Loucy (cell line): ENCODE results near the gene PRUNE2.

Experiments
- H2AFZ ChIP-seq: fragments of 200-600 bp; sonication (generic); 2 replicates; pipeline ENCODE4 v1.6.0; 2016; ENCODE audit warnings: antibody characterized with exemption, mild to moderate bottlenecking, low read length, moderate library complexity
- H3F3A ChIP-seq: fragments of 200-600 bp; 2 replicates; pipeline ENCODE4 v1.6.0; 2016; ENCODE audit warnings: antibody characterized with exemption, low read depth, mild to moderate bottlenecking
- H3K27me3 ChIP-seq: fragments of 200-600 bp; sonication (generic); 2 replicates; pipeline ENCODE4 v1.6.1; 2014; ENCODE audit warnings: low read length, mild to moderate bottlenecking; ENCODE audit not compliant: insufficient read depth, poor library complexity, severe bottlenecking
- H3K36me3 ChIP-seq: fragments of 200-600 bp; sonication (generic); 2 replicates; pipeline ENCODE4 v1.6.1; 2016; ENCODE audit warnings: low read length; ENCODE audit not compliant: insufficient read depth
- H3K4me1 ChIP-seq: fragments of 200-600 bp; sonication (generic); 2 replicates; pipeline ENCODE4 v1.5.1; 2014; ENCODE audit warnings: low read length, mild to moderate bottlenecking; ENCODE audit not compliant: insufficient read depth, poor library complexity, severe bottlenecking
- H3K4me2 ChIP-seq: fragments of 200-600 bp; sonication (generic); 2 replicates; pipeline ENCODE4 v1.6.0; 2014; ENCODE audit warnings: antibody characterized with exemption, low read length, low read depth, mild to moderate bottlenecking; ENCODE audit not compliant: poor library complexity, severe bottlenecking
- H3K4me3 ChIP-seq: fragments of 200-600 bp; sonication (generic); 2 replicates; pipeline ENCODE4 v1.5.1; 2014; ENCODE audit warnings: low read length, mild to moderate bottlenecking, mixed read lengths; ENCODE audit not compliant: poor library complexity, severe bottlenecking
- H3K79me2 ChIP-seq: fragments of 200-600 bp; sonication (generic); 2 replicates; pipeline ENCODE4 v1.6.1; 2014; ENCODE audit warnings: low read length; ENCODE audit not compliant: insufficient read depth
- H3K9ac ChIP-seq: fragments of 200-600 bp; sonication (generic); 2 replicates; pipeline ENCODE4 v1.6.0; 2014; ENCODE audit warnings: mild to moderate bottlenecking, low read depth, low read length, moderate library complexity; ENCODE audit not compliant: poor library complexity, severe bottlenecking
- H3K9me2 ChIP-seq: fragments of 200-600 bp; sonication (generic); replicated peaks from 2 replicates; pipeline ENCODE4 v1.6.1; 2016; ENCODE audit warnings: low read depth, low read length, mixed read lengths
- H3K9me3 ChIP-seq: fragments of 200-600 bp; sonication (generic); 2 replicates; pipeline ENCODE4 v1.6.1; 2014; ENCODE audit warnings: mild to moderate bottlenecking, antibody characterized with exemption, low read length, low read depth; ENCODE audit not compliant: insufficient read depth
- H4K20me1 ChIP-seq: fragments of 200-600 bp; sonication (generic); 2 replicates; pipeline ENCODE4 v1.6.0; 2014; ENCODE audit warnings: antibody characterized with exemption, low read length, mild to moderate bottlenecking; ENCODE audit not compliant: insufficient read depth, poor library complexity, severe bottlenecking
- EZH2phosphoT487 ChIP-seq: fragments of 200-600 bp; IDR thresholded peaks from 2 replicates; pipeline ENCODE4 v1.6.1; 2018; ENCODE audit warnings: antibody characterized with exemption, mild to moderate bottlenecking, moderate library complexity, borderline replicate concordance
- TF ChIP-seq, protein P1 (sequence below): fragments of 200-600 bp; sonication (generic); conservative IDR thresholded peaks from 2 replicates; pipeline ENCODE4 v1.5.1; 2014; ENCODE audit warnings: mild to moderate bottlenecking, antibody characterized with exemption, low read length

Gene PRUNE2

DNA sequence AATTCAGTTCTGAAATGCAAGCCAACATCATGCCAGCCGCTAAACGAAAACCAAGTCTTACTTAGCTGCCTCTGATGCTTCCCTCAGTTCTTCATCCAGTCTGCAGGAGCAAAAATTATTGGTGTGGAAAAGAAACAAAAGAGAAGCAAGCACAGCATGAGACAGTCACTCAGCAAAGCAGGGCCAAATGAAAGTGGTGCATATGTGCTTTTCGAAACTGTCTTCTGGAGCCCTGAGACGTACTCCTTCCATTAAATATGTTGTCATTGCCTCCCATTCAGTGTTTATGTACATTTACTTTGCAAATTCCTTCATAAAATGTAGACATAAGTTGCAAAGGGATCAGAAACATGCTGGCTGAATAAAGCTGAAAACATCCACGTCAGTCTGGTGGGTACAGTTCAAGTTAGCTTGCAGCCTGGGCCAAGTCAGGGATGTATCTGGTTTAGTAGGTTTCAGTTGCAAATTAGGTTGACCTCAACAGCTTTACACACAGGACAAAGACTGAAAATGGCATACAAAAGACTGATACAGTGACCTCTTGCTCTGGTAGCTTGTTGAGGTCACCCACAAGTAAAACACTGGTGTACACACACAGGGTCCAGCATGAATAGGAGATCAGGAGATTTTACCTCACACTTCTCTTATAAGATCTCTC lies 281.4 kb downstream of the PRUNE2 start:
- Histone ChIP-seq H3K4me2 (no peak overlapping the region), H3K4me3 (no peak overlapping the region), H3K27me3 (no peaks in the 10 kb centered on the region), H2AFZ (no peak overlapping the region), H4K20me1 (no peaks in the 10 kb centered on the region), H3K4me1 (peaks cover 75% of the 10 kb centered on the region), H3K9me2 (no peaks in the 10 kb centered on the region), H3K36me3 (no peaks in the 10 kb centered on the region; the same call in 1 of the 2 replicates), H3K79me2 (no peaks in the 10 kb centered on the region), H3K9me3 (no peaks in the 10 kb centered on the region), H3K9ac (peak overlapping the region; percentile 46), H3F3A (no peaks in the 10 kb centered on the region)
- no peak for TF ChIP-seq EZH2phosphoT487
- TF ChIP-seq, protein P1, sequence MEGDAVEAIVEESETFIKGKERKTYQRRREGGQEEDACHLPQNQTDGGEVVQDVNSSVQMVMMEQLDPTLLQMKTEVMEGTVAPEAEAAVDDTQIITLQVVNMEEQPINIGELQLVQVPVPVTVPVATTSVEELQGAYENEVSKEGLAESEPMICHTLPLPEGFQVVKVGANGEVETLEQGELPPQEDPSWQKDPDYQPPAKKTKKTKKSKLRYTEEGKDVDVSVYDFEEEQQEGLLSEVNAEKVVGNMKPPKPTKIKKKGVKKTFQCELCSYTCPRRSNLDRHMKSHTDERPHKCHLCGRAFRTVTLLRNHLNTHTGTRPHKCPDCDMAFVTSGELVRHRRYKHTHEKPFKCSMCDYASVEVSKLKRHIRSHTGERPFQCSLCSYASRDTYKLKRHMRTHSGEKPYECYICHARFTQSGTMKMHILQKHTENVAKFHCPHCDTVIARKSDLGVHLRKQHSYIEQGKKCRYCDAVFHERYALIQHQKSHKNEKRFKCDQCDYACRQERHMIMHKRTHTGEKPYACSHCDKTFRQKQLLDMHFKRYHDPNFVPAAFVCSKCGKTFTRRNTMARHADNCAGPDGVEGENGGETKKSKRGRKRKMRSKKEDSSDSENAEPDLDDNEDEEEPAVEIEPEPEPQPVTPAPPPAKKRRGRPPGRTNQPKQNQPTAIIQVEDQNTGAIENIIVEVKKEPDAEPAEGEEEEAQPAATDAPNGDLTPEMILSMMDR, result no peak

DNA sequence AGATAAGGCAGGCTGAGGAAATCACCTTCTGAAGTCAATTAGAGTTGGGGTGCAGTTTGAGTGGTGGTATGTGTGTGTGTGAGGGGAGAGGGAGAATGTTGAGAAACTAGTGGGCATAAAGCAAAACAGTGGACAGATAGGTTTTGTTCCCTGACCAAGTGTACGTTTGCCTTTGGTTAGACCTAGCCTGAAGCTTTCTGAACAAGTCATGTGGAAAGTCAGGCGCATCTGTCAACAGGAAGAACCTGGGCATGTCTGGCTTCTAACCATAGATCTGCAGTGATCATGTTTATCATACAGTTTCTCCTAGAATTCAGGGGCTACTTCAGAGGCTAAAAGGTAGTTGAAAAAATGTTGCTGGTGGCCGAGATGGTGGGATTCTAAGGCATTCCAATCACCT lies 284.9 kb downstream of the PRUNE2 start:
- no peak overlapping the region for H2AFZ ChIP-seq
- H3K9ac ChIP-seq, result peak overlapping the region; percentile 58
- H3K27me3 ChIP-seq, result no peaks in the 10 kb centered on the region
- no peaks in the 10 kb centered on the region for H3K9me2 ChIP-seq
- no peak for TF ChIP-seq EZH2phosphoT487
- TF ChIP-seq, protein P1, result no peak
- H3K36me3 ChIP-seq, result no peaks in the 10 kb centered on the region; the same call in 1 of the 2 replicates
- no peaks in the 10 kb centered on the region for H4K20me1 ChIP-seq
- H3K9me3 ChIP-seq, result no peaks in the 10 kb centered on the region
- H3K4me2 ChIP-seq, result peak overlapping the region; percentile 19
- no peak overlapping the region for H3K4me3 ChIP-seq
- H3K79me2 ChIP-seq, result no peaks in the 10 kb centered on the region
- peaks cover 66% of the 10 kb centered on the region for H3K4me1 ChIP-seq
- no peaks in the 10 kb centered on the region for H3F3A ChIP-seq

DNA sequence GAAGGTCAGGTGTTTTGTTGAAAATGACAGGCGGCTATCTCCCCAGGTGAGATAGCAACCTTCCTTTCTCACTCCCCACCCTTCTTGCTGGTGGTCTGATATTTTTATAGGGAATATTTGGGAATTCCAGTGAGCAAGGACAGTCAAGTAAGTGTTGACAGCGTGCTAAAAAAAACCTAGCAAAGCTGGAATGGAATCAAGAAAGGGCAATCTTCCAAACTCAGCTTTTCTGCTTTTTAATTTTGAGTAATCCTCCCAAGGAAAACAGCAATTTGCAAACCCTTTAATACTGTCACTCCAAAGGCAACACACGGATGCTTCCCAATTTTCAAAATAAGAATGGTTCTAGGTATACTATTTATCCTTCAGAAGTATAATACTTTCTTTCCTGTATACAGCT lies 285.3 kb downstream of the PRUNE2 start:
- no peaks in the 10 kb centered on the region for H3K9me3 ChIP-seq
- no peak overlapping the region for H2AFZ ChIP-seq
- H3K27me3 ChIP-seq, result no peaks in the 10 kb centered on the region
- peak overlapping the region; percentile 19 for H3K4me2 ChIP-seq
- H3K79me2 ChIP-seq, result no peaks in the 10 kb centered on the region
- no peaks in the 10 kb centered on the region for H4K20me1 ChIP-seq
- no peak for TF ChIP-seq EZH2phosphoT487
- TF ChIP-seq, protein P1, result no peak
- H3K4me3 ChIP-seq, result no peak overlapping the region
- H3K9ac ChIP-seq, result peak overlapping the region; percentile 58
- no peaks in the 10 kb centered on the region; the same call in 1 of the 2 replicates for H3K36me3 ChIP-seq
- no peaks in the 10 kb centered on the region for H3F3A ChIP-seq
- no peaks in the 10 kb centered on the region for H3K9me2 ChIP-seq
- peaks cover 62% of the 10 kb centered on the region for H3K4me1 ChIP-seq
